Transverse colon (tissue), 4 donors: ENCODE data around the gene THBS3.

ENCODE experiments used
- CTCF ChIP-seq, 5 experiments: fragments of 200-600 bp in 3 of 5; fragments of 450-650 bp in 2 of 5; sonication (generic) in 3 of 5; IDR thresholded peaks; 1 replicate in 2 of 5; 2 replicates in 3 of 5; pipeline ENCODE4 v1.5.1; 2016 to 2017; ENCODE audit warnings: antibody characterized with exemption in 5 of 5, inconsistent platforms in 3 of 5, mild to moderate bottlenecking in 2 of 5, moderate library complexity in 1 of 5
- POLR2A ChIP-seq: fragments of 450-650 bp; IDR thresholded peaks from one replicate; pipeline ENCODE4 v1.6.1; 2016; ENCODE audit warnings: antibody characterized with exemption, mild to moderate bottlenecking, moderate library complexity
- POLR2AphosphoS5 ChIP-seq, 3 donors: sonication (generic); formaldehyde crosslinking; IDR thresholded peaks; one replicate each; pipeline ENCODE4 v1.6.1; 2016; ENCODE audit warnings: antibody characterized with exemption in 3 of 3

GRCh38 chr1:155181371-155182051 lies 26.2 kb downstream of the THBS3 start:
- TF ChIP-seq POLR2A (no peak), CTCF (IDR thresholded peaks at IDR 0.05) (no peak), POLR2AphosphoS5 (IDR thresholded peaks at IDR 0.05) (no peak)
